Measurements from ENCODE around the gene CFL1. TPM values are rescaled to one million over a fixed set of nuclear protein-coding genes. Genes with fewer than 3 reads are reported as not detected.
"Not testable (repeated sequence)": the region's sequence is repeated elsewhere in the genome, so short reads cannot be mapped to it uniquely, and the experiment has no call there.

The CFL1 gene
- polyA plus RNA-seq, 4 donors, result 854 to 2,084 (median 1,613) TPM

DNA sequence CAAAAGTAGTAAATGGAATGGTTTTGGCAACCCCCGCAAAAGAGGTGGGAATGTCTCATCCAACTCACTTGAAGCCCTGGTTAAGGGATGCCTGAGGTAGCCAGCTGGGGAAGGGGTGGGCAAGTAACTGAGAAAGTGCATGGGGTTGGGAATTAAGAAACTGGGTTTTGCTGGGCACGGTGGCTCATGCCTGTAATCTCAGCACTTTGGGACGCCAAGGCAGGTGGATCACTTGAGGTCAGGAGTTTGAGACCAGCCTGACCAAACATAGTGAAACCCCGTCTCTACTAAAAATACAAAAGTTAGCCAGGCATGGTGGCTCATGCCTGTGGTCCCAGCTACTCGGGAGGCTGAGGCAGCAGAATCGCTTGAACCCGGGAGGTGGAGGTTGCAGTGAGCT is 9.3 kb downstream of the CFL1 start:
- H3K27me3 ChIP-seq (ENCODE audit: control insufficient read depth in 3 of 3, insufficient read depth in 3 of 3, low read length in 3 of 3); DNase-seq; FAIRE-seq; H3K9me3 ChIP-seq (ENCODE audit: control insufficient read depth in 2 of 2, insufficient read depth in 1 of 2, low read depth in 1 of 2, low read length in 1 of 2); H3K27ac ChIP-seq (ENCODE audit: low read depth in 1 of 3, low read length in 2 of 3); H3K4me3 ChIP-seq (ENCODE audit: low read depth in 1 of 3, low read length in 3 of 3): not testable (repeated sequence)
- 63 to 70% (median 67%) methylated on average over 7 of the region's 7 CpGs for WGBS, 3 donors
- H3K4me1 ChIP-seq (ENCODE audit: control insufficient read depth in 3 of 3, insufficient read depth in 2 of 3, low read depth in 1 of 3, low read length in 2 of 3), result peaks cover 0 to 53% (median 9%) of the 10 kb centered on the region in 3 donors
- peaks cover 4 to 42% (median 14%) of the 10 kb centered on the region in 3 donors for H3K36me3 ChIP-seq (ENCODE audit: control insufficient read depth in 3 of 3, insufficient read depth in 2 of 3, low read depth in 1 of 3, low read length in 3 of 3)

DNA sequence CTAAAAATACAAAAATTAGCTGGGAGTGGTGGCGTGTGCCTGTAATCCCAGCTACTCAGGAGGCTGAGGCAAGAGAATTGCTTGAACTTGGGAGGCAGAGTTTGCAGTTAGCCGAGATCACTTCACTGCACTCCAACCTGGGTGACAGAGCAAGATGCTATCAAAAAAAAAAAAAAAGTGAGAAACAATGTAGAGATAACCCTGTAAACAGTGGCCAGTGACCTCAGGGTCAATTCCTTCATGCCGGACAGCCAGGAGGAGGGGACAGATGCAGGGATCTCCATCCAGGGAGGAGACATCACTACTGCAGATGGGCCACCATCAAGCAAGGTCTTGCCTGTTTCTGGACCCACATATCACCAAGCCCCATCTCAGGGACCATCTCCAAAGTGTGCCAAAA is 10.2 kb downstream of the CFL1 start:
- Histone ChIP-seq H3K36me3 (ENCODE audit: control insufficient read depth in 3 of 3, insufficient read depth in 2 of 3, low read depth in 1 of 3, low read length in 3 of 3) (peaks cover under 1 to 33% (median 7%) of the 10 kb centered on the region in 3 donors), H3K27ac (ENCODE audit: low read depth in 1 of 3, low read length in 2 of 3) (no peak overlapping the region), H3K4me1 (ENCODE audit: control insufficient read depth in 3 of 3, insufficient read depth in 2 of 3, low read depth in 1 of 3, low read length in 2 of 3) (peaks cover 0 to 46% (median 2%) of the 10 kb centered on the region in 3 donors), H3K4me3 (ENCODE audit: low read depth in 1 of 3, low read length in 3 of 3) (no peak overlapping the region), H3K9me3 (ENCODE audit: control insufficient read depth in 2 of 2, insufficient read depth in 1 of 2, low read depth in 1 of 2, low read length in 1 of 2) (peaks cover 0 to 9% of the 10 kb centered on the region in 2 donors), H3K27me3 (ENCODE audit: control insufficient read depth in 3 of 3, insufficient read depth in 3 of 3, low read length in 3 of 3) (no peaks in the 10 kb centered on the region)
- no peak for FAIRE-seq
- no peak for DNase-seq
- 81 to 83% (median 82%) methylated on average over 3 of the region's 3 CpGs for WGBS, 3 donors

DNA sequence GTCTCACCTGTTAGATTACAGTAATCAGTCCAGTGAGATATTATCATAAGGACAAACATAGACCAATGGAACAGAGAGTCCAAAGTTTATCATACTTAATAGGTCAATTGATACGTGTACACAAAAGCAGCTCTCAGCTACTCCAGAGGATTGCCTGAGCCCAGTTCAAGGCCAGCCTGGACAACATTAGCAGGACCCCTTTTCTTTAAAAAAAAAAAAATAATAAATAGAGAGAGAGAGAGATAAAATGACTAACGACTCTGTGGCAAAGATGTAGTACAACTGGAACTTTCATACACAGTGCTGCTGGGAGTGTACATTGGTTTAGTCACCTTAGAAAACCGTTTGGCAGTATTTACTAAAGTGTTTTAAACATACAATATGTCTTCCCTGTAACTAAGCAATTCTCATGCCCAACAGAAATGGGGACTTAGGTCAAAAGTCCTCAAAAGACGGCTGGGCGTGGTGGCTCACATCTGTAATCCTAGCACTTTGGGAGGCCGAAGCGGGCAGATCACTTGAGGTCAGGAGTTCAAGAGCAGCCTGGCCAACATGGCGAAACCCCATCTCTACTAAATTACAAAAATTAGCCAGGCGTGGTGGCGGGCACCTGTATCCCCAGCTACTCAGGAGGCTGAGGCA is 13.6 kb downstream of the CFL1 start:
- peaks cover 0 to 15% (median 0%) of the 10 kb centered on the region in 3 donors for H3K4me1 ChIP-seq (ENCODE audit: control insufficient read depth in 3 of 3, insufficient read depth in 2 of 3, low read depth in 1 of 3, low read length in 2 of 3)
- no peaks in the 10 kb centered on the region for H3K36me3 ChIP-seq (ENCODE audit: control insufficient read depth in 3 of 3, insufficient read depth in 2 of 3, low read depth in 1 of 3, low read length in 3 of 3)
- no peak for FAIRE-seq
- no peaks in the 10 kb centered on the region for H3K27me3 ChIP-seq (ENCODE audit: control insufficient read depth in 3 of 3, insufficient read depth in 3 of 3, low read length in 3 of 3)
- no peak overlapping the region for H3K4me3 ChIP-seq (ENCODE audit: low read depth in 1 of 3, low read length in 3 of 3)
- peak; percentile 64 to 83 for DNase-seq
- peak overlapping the region; percentile 26 to 47 (median 38) for H3K27ac ChIP-seq (ENCODE audit: low read depth in 1 of 3, low read length in 2 of 3)
- no peaks in the 10 kb centered on the region for H3K9me3 ChIP-seq (ENCODE audit: control insufficient read depth in 2 of 2, insufficient read depth in 1 of 2, low read depth in 1 of 2, low read length in 1 of 2)
- WGBS, 3 donors, result 28 to 68% (median 45%) methylated on average over 10 of the region's 10 CpGs

DNA sequence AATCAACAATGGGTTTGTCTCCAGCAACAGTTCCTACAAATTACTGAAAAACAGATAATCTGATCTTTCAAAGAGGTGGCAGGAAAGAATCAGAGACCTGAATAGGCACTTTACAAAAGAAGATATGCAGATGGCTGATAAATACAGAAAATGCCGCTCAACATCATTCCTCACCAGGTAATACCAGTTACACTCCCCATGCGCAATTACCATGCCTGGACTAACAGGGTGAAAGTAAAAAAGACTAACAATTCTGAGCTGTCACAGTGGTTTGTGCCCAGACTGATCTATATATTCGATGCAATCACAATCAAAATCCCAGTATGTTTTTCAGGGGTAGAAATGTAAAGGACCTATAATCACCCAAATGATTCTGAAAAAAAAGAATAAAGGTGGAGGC is 14.2 kb downstream of the CFL1 start:
- Histone ChIP-seq H3K4me1 (ENCODE audit: control insufficient read depth in 3 of 3, insufficient read depth in 2 of 3, low read depth in 1 of 3, low read length in 2 of 3) (peaks cover 0 to 12% (median 0%) of the 10 kb centered on the region in 3 donors), H3K4me3 (ENCODE audit: low read depth in 1 of 3, low read length in 3 of 3) (no peak overlapping the region), H3K27me3 (ENCODE audit: control insufficient read depth in 3 of 3, insufficient read depth in 3 of 3, low read length in 3 of 3) (no peaks in the 10 kb centered on the region), H3K36me3 (ENCODE audit: control insufficient read depth in 3 of 3, insufficient read depth in 2 of 3, low read depth in 1 of 3, low read length in 3 of 3) (no peaks in the 10 kb centered on the region), H3K27ac (ENCODE audit: low read depth in 1 of 3, low read length in 2 of 3) (peak overlapping the region in 2 of 3 donors; percentile 20 to 26), H3K9me3 (ENCODE audit: control insufficient read depth in 2 of 2, insufficient read depth in 1 of 2, low read depth in 1 of 2, low read length in 1 of 2) (no peaks in the 10 kb centered on the region)
- 19 to 69% (median 34%) methylated on average over 3 of the region's 3 CpGs for WGBS, 3 donors
- peak in 1 of 2 donors; percentile 65 for DNase-seq
- FAIRE-seq, result no peak

DNA sequence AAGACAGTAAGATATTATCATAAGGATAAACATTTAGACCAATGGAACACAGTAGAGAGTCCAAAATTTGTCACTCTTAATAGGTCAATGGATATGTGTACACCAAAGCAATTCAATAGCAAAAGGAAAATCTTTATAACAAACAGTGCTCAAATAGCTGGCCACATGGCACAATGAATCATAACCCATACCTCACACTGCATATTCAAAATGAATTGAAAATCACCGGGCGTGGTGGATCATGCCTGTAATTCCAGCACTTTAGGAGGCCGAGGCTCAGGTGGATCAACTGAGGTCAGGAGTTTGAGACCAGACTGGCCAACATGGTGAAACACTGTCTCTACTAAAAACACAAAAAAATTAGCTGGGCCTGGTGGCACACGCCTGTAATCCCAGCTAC is 15.8 kb downstream of the CFL1 start:
- Histone ChIP-seq H3K36me3 (ENCODE audit: control insufficient read depth in 3 of 3, insufficient read depth in 2 of 3, low read depth in 1 of 3, low read length in 3 of 3) (no peaks in the 10 kb centered on the region), H3K4me1 (ENCODE audit: control insufficient read depth in 3 of 3, insufficient read depth in 2 of 3, low read depth in 1 of 3, low read length in 2 of 3) (peaks cover 0 to 12% (median 0%) of the 10 kb centered on the region in 3 donors), H3K27me3 (ENCODE audit: control insufficient read depth in 3 of 3, insufficient read depth in 3 of 3, low read length in 3 of 3) (no peaks in the 10 kb centered on the region), H3K9me3 (ENCODE audit: control insufficient read depth in 2 of 2, insufficient read depth in 1 of 2, low read depth in 1 of 2, low read length in 1 of 2) (no peaks in the 10 kb centered on the region), H3K27ac (ENCODE audit: low read depth in 1 of 3, low read length in 2 of 3) (no peak overlapping the region), H3K4me3 (ENCODE audit: low read depth in 1 of 3, low read length in 3 of 3) (no peak overlapping the region)
- no peak for DNase-seq
- no peak for FAIRE-seq
- WGBS, 3 donors, result 67 to 89% (median 71%) methylated on average over 4 of the region's 4 CpGs

DNA sequence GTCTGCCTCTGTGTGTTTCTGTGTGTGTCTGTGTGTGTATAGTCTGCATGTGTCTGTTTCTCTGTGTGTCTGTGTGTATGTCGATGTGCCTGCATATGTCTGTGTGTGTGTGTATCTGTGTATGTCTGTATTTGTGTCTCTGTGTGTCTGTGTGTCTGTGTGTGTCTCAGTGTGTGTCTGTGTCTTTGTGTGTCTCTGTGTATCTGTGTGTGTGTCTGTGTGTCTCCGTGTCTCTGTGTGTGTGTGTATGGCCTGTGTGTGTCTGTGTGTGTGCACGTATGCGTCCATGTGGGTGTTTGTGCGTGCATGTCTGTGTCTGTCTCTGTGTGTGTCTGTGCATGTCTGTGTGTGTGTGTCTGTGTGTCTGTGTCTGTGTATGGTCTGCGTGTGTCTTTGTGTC is 23.8 kb downstream of the CFL1 start:
- no peak for FAIRE-seq
- H3K9me3 ChIP-seq (ENCODE audit: control insufficient read depth in 2 of 2, insufficient read depth in 1 of 2, low read depth in 1 of 2, low read length in 1 of 2), result no peaks in the 10 kb centered on the region
- no peak for DNase-seq
- H3K36me3 ChIP-seq (ENCODE audit: control insufficient read depth in 3 of 3, insufficient read depth in 2 of 3, low read depth in 1 of 3, low read length in 3 of 3), result no peaks in the 10 kb centered on the region
- no peaks in the 10 kb centered on the region for H3K27me3 ChIP-seq (ENCODE audit: control insufficient read depth in 3 of 3, insufficient read depth in 3 of 3, low read length in 3 of 3)
- no peak overlapping the region for H3K27ac ChIP-seq (ENCODE audit: low read depth in 1 of 3, low read length in 2 of 3)
- WGBS, 3 donors, result 14 to 44% (median 24%) methylated on average over 6 of the region's 6 CpGs
- peaks cover 0 to 19% (median 0%) of the 10 kb centered on the region in 3 donors for H3K4me1 ChIP-seq (ENCODE audit: control insufficient read depth in 3 of 3, insufficient read depth in 2 of 3, low read depth in 1 of 3, low read length in 2 of 3)
- H3K4me3 ChIP-seq (ENCODE audit: low read depth in 1 of 3, low read length in 3 of 3), result peak overlapping the region in 2 of 3 donors; percentile 59 to 61

DNA sequence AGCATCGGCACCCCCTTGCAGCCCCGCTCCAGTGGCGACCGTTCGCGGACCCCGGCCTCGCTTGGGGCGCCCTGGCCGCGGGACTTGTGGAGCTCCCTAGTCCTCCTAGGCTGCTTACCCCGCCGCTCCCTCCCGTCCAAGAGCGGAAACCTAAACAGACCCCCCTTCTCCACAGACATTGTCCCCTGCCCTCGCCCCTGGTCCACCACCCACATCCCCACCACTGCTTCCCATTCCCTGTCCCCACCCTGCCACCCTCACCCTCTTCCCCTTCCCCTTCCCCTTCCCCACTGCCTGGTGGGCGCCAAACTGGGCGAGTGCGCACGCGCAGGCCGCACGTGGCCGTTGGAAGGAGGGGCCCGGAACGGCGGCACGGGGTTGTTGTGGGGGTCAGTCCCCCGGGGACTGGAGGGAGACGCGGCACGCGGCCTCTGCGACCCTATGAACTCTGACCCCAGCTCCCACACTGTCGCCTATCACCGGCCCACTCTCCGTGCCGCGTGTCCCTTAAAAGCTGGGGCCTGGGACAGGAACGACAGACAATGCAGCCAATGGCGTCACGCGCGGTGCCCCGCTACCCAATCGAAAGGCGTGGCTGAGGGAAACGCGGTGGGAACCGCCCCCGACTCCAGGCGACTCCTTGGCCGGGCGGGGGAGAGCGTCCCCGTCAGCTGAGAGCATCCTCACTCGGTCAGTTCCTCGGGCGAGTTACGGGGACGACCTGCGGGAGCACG is 24.5 kb downstream of the CFL1 start, which contains the start of gene SNX32:
SNX32 (plus strand) TSS at position 667 of the 734 bp plus-strand sequence. CDS start 103 bp downstream, outside the sequence.
- 1 to 5% (median 3%) methylated on average over 44 to 63 of the region's 63 CpGs for WGBS, 3 donors
- peaks cover 0 to 22% (median 1%) of the 10 kb centered on the region in 3 donors for H3K4me1 ChIP-seq (ENCODE audit: control insufficient read depth in 3 of 3, insufficient read depth in 2 of 3, low read depth in 1 of 3, low read length in 2 of 3)
- H3K27ac ChIP-seq (ENCODE audit: low read depth in 1 of 3, low read length in 2 of 3), result peak within 1 kb of the TSS in 2 of 3 donors; percentile 22 to 67
- H3K4me3 ChIP-seq (ENCODE audit: low read depth in 1 of 3, low read length in 3 of 3), result peak within 1 kb of the TSS; percentile 43 to 61 (median 59)
- no peaks in the 10 kb centered on the region for H3K36me3 ChIP-seq (ENCODE audit: control insufficient read depth in 3 of 3, insufficient read depth in 2 of 3, low read depth in 1 of 3, low read length in 3 of 3)
- FAIRE-seq (no peak), DNase-seq (peak; percentile 97)
- H3K9me3 ChIP-seq (ENCODE audit: control insufficient read depth in 2 of 2, insufficient read depth in 1 of 2, low read depth in 1 of 2, low read length in 1 of 2), result no peaks in the 10 kb centered on the region
- H3K27me3 ChIP-seq (ENCODE audit: control insufficient read depth in 3 of 3, insufficient read depth in 3 of 3, low read length in 3 of 3), result no peaks in the 10 kb centered on the region

DNA sequence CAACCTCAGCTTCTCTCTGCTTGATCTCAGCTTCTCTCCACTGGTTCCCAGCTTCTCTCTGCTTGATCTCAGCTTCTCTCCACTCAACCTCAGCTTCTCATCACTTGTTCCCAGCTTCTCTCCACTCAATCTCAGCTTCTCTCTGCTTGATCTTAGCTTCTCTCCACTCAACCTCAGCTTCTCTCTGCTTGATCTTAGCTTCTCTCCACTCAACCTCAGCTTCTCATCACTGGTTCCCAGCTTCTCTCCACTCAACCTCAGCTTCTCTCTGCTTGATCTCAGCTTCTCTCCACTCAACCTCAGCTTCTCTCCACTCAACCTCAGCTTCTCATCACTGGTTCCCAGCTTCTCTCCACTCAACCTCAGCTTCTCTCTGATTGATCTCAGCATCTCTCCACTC is 25.7 kb downstream of the CFL1 start:
- not testable (repeated sequence) for FAIRE-seq; H3K27ac ChIP-seq (ENCODE audit: low read depth in 1 of 3, low read length in 2 of 3); H3K36me3 ChIP-seq (ENCODE audit: control insufficient read depth in 3 of 3, insufficient read depth in 2 of 3, low read depth in 1 of 3, low read length in 3 of 3); DNase-seq; H3K4me3 ChIP-seq (ENCODE audit: low read depth in 1 of 3, low read length in 3 of 3); H3K9me3 ChIP-seq (ENCODE audit: control insufficient read depth in 2 of 2, insufficient read depth in 1 of 2, low read depth in 1 of 2, low read length in 1 of 2); H3K27me3 ChIP-seq (ENCODE audit: control insufficient read depth in 3 of 3, insufficient read depth in 3 of 3, low read length in 3 of 3)
- peaks cover 0 to 33% (median 6%) of the 10 kb centered on the region in 3 donors for H3K4me1 ChIP-seq (ENCODE audit: control insufficient read depth in 3 of 3, insufficient read depth in 2 of 3, low read depth in 1 of 3, low read length in 2 of 3)
